ENCODE results near the gene FSTL3. TPM values are rescaled to one million over a fixed set of nuclear protein-coding genes. Genes with fewer than 3 reads are reported as not detected.
A peak's percentile ranks its signal among the peaks of the same experiment; 100 is the strongest.

The FSTL3 gene
- total RNA-seq, 4 donors from 2014 or later = 7.5 to 20.1 (median 15.9) TPM

GRCh38 chr19:661427-662196 is 14.6 kb upstream of the FSTL3 start:
- no peaks in the 10 kb centered on the region for H3K36me3 ChIP-seq
- H3K4me3 ChIP-seq = peak overlapping the region; percentile 88 to 97 (median 91)
- ATAC-seq (no peak), DNase-seq (no peak)
- H3K9me3 ChIP-seq = no peaks in the 10 kb centered on the region
- intact Hi-C loops (cut with DNase I; ENCODE audit: low total_unique reads) (loop anchor here (2.0 to 10.0 kb wide), 3 partner anchors 89 to 263 kb away; partner anchors contain the start of genes ARID3A, BSG and PTBP1), in situ Hi-C loops (cut with MboI; ENCODE audit: low sequenced_read_pairs in 4 of 4) (loop anchor here in 1 of 4 donors (10.0 kb wide), 1 partner anchor 73 kb away; no protein-coding TSS in a partner anchor)
- peaks cover 28 to 70% of the 10 kb centered on the region in 2 donors for H3K4me1 ChIP-seq
- TF ChIP-seq CTCF (IDR thresholded peaks at IDR 0.05 in 4 of 5, conservative IDR thresholded peaks at IDR 0.05 in 1 of 5) (no peak), POLR2A (IDR thresholded peaks at IDR 0.05) (no peak)
- no peaks in the 10 kb centered on the region for H3K27me3 ChIP-seq
- peak overlapping the region; percentile 78 to 93 (median 90) for H3K27ac ChIP-seq

- no peaks in the 10 kb centered on the region for H3K27me3 ChIP-seq
- in situ Hi-C loops (cut with MboI; ENCODE audit: low sequenced_read_pairs in 4 of 4) = loop anchor here in 1 of 4 donors (10.0 kb wide), 1 partner anchor 72 kb away; no protein-coding TSS in a partner anchor
- ATAC-seq (peak in 1 of 2 donors; percentile 8), DNase-seq (no peak)
- peak overlapping the region; percentile 88 to 97 (median 91) for H3K4me3 ChIP-seq
- no peaks in the 10 kb centered on the region for H3K9me3 ChIP-seq
- H3K36me3 ChIP-seq = no peaks in the 10 kb centered on the region
- H3K27ac ChIP-seq = peak overlapping the region; percentile 78 to 93 (median 90)
- peak in 1 of 2 donors; percentile 15 for TF ChIP-seq POLR2A (IDR thresholded peaks at IDR 0.05)
- TF ChIP-seq CTCF (IDR thresholded peaks at IDR 0.05 in 4 of 5, conservative IDR thresholded peaks at IDR 0.05 in 1 of 5) = no peak
- intact Hi-C loops (cut with DNase I; ENCODE audit: low total_unique reads) = loop anchor here (2.0 to 10.0 kb wide), 3 partner anchors 90 to 262 kb away; partner anchors contain the start of genes ARID3A, BSG and PTBP1
- peaks cover 28 to 65% of the 10 kb centered on the region in 2 donors for H3K4me1 ChIP-seq
These were observed 13.8 kb upstream of the FSTL3 start for GRCh38 chr19:662207-662961.

- Histone ChIP-seq H3K27me3 (no peaks in the 10 kb centered on the region), H3K4me1 (peaks cover 28 to 59% of the 10 kb centered on the region in 2 donors), H3K36me3 (no peaks in the 10 kb centered on the region), H3K27ac (peak within 1 kb of the TSS; percentile 93 to 100 (median 96)), H3K9me3 (no peaks in the 10 kb centered on the region), H3K4me3 (peak within 1 kb of the TSS; percentile 88 to 97 (median 91))
- DNase-seq (peak; percentile 83 to 92), ATAC-seq (peak; percentile 83 to 89)
- peak; percentile 83 to 90 for TF ChIP-seq POLR2A (IDR thresholded peaks at IDR 0.05)
- TF ChIP-seq CTCF (IDR thresholded peaks at IDR 0.05 in 4 of 5, conservative IDR thresholded peaks at IDR 0.05 in 1 of 5) = peak in 1 of 5 experiments; percentile 14
- in situ Hi-C loops (cut with MboI; ENCODE audit: low sequenced_read_pairs in 4 of 4) (loop anchor here in 1 of 4 donors (10.0 kb wide), 1 partner anchor 72 kb away; no protein-coding TSS in a partner anchor), intact Hi-C loops (cut with DNase I; ENCODE audit: low total_unique reads) (loop anchor here (1.0 to 10.0 kb wide), 5 partner anchors 17 to 262 kb away; partner anchors contain the start of genes ARID3A, BSG, POLRMT and PTBP1)
These were observed 13.1 kb upstream of the FSTL3 start, which contains the start of gene RNF126 for GRCh38 chr19:662962-663681. Gene RNF126 (minus strand): TSS chr19:663214. CDS start chr19:663121, 93 bp downstream.

- H3K36me3 ChIP-seq = no peaks in the 10 kb centered on the region
- intact Hi-C loops (cut with DNase I; ENCODE audit: low total_unique reads) (loop anchor here (1.0 to 10.0 kb wide), 5 partner anchors 17 to 261 kb away; partner anchors contain the start of genes ARID3A, BSG, POLRMT and PTBP1), in situ Hi-C loops (cut with MboI; ENCODE audit: low sequenced_read_pairs in 4 of 4) (loop anchor here in 1 of 4 donors (10.0 kb wide), 1 partner anchor 71 kb away; no protein-coding TSS in a partner anchor)
- no peaks in the 10 kb centered on the region for H3K9me3 ChIP-seq
- no peak for TF ChIP-seq CTCF (IDR thresholded peaks at IDR 0.05 in 4 of 5, conservative IDR thresholded peaks at IDR 0.05 in 1 of 5)
- no peak for TF ChIP-seq POLR2A (IDR thresholded peaks at IDR 0.05)
- H3K4me3 ChIP-seq = peak overlapping the region; percentile 63 to 93 (median 84)
- peaks cover 28 to 53% of the 10 kb centered on the region in 2 donors for H3K4me1 ChIP-seq
- peak overlapping the region; percentile 93 to 100 (median 96) for H3K27ac ChIP-seq
- DNase-seq (no peak), ATAC-seq (peak; percentile 6 to 32)
- H3K27me3 ChIP-seq = no peaks in the 10 kb centered on the region
These were observed 12.5 kb upstream of the FSTL3 start for GRCh38 chr19:663682-664117.
